GM23248 (cell line): ENCODE results near the gene DPP10. TPM values are rescaled to one million over a fixed set of nuclear protein-coding genes. Genes with fewer than 3 reads are reported as not detected.

Experiments used
- DNase-seq: peaks from one replicate; pipeline ENCODE4 v3.0.0-alpha.2; 2015
- H2AFZ ChIP-seq: fragments of 200-600 bp; sonication (generic); 2 replicates; pipeline ENCODE4 v1.6.1; 2016; ENCODE audit warnings: antibody characterized with exemption
- H3F3A ChIP-seq: fragments of 200-600 bp; sonication (generic); 2 replicates; pipeline ENCODE4 v1.6.1; 2016; ENCODE audit warnings: mild to moderate bottlenecking, antibody characterized with exemption, mixed run types; ENCODE audit not compliant: insufficient read depth
- H3K27ac ChIP-seq: fragments of 200-600 bp; sonication (generic); 2 replicates; pipeline ENCODE4 v1.5.1; 2016; ENCODE audit warnings: mild to moderate bottlenecking
- H3K27me3 ChIP-seq: fragments of 200-600 bp; sonication (generic); replicated peaks from 2 replicates; pipeline ENCODE4 v1.6.1; 2016; ENCODE audit warnings: mild to moderate bottlenecking; ENCODE audit not compliant: insufficient read depth
- H3K36me3 ChIP-seq: fragments of 200-600 bp; sonication (generic); 2 replicates; pipeline ENCODE4 v1.6.1; 2016; ENCODE audit warnings: low read depth, mild to moderate bottlenecking
- H3K4me1 ChIP-seq: fragments of 200-600 bp; sonication (generic); 2 replicates; pipeline ENCODE4 v1.6.1; 2016; ENCODE audit warnings: mild to moderate bottlenecking; ENCODE audit not compliant: insufficient read depth
- H3K4me2 ChIP-seq: fragments of 200-600 bp; sonication (generic); one replicate; pipeline ENCODE4 v1.6.1; 2016; ENCODE audit warnings: mild to moderate bottlenecking; ENCODE audit not compliant: unreplicated experiment
- H3K4me3 ChIP-seq: fragments of 200-600 bp; sonication (generic); 2 replicates; pipeline ENCODE4 v1.5.1; 2016; ENCODE audit warnings: mild to moderate bottlenecking
- H3K79me2 ChIP-seq: fragments of 200-600 bp; sonication (generic); 2 replicates; pipeline ENCODE4 v1.6.1; 2016; ENCODE audit warnings: mild to moderate bottlenecking; ENCODE audit not compliant: insufficient read depth
- H3K9ac ChIP-seq: fragments of 200-600 bp; sonication (generic); 2 replicates; pipeline ENCODE4 v1.6.1; 2016; ENCODE audit warnings: mild to moderate bottlenecking
- H3K9me2 ChIP-seq: fragments of 200-600 bp; sonication (generic); 2 replicates; pipeline ENCODE4 v1.6.1; 2016; ENCODE audit warnings: mixed run types, mild to moderate bottlenecking, moderate library complexity; ENCODE audit not compliant: insufficient read depth
- H3K9me3 ChIP-seq: fragments of 200-600 bp; sonication (generic); one replicate; pipeline ENCODE4 v1.6.1; 2017; ENCODE audit warnings: low read depth
- H4K20me1 ChIP-seq: fragments of 200-600 bp; sonication (generic); 2 replicates; pipeline ENCODE4 v1.6.0; 2016; ENCODE audit not compliant: insufficient read depth
- EZH2 ChIP-seq: fragments of 200-600 bp; sonication (generic); IDR thresholded peaks from 2 replicates; pipeline ENCODE4 v1.6.1; 2018; ENCODE audit warnings: antibody characterized with exemption, mild to moderate bottlenecking; ENCODE audit not compliant: insufficient read depth, poor library complexity, severe bottlenecking
- EZH2phosphoT487 ChIP-seq: fragments of 200-600 bp; sonication (generic); IDR thresholded peaks from 2 replicates; pipeline ENCODE4 v1.6.1; 2018; ENCODE audit warnings: antibody characterized with exemption, moderate library complexity, mild to moderate bottlenecking, low read depth; ENCODE audit not compliant: insufficient read depth
- WGBS, 2 experiments: methylation state at CpG; one replicate each; pipeline ENCODE4 v1.1.6; 2015 to 2017; ENCODE audit warnings: low lambda C conversion rate in 2 of 2, low coverage in 1 of 2; ENCODE audit errors: missing lambda C conversion rate in 2 of 2; 5-methylcytosine and 5-hydroxymethylcytosine counted together
- in situ Hi-C: fragments of 300-500 bp; cut with MboI; formaldehyde crosslinking; loops from 2 replicates; pipeline ENCODE4 v1.15.0; 2020
- polyA plus RNA-seq: library from polyadenylated mRNA; unstranded; fragments of >200 nt; fragmentation: Nextera tagmentation; extraction: Ambion mirVana; gene quantifications from 2 replicates; pipeline ENCODE4 v1.2.1, GENCODE V29; 2016
- total RNA-seq: library from RNA; depleted of rRNA; stranded (reverse); fragments of >200 nt; shearing (Covaris generic); gene quantifications from 2 replicates; pipeline ENCODE4 v1.2.3, GENCODE V29; 2014

Gene DPP10
- total and polyA plus RNA-seq, 2 experiments from 2014 or later = not detected

- TF ChIP-seq EZH2phosphoT487 (no peak), EZH2 (no peak)
- WGBS, 2 experiments = 12 to 18% methylated on average over 4 of the region's 4 CpGs
These were observed 1339.8 kb downstream of the DPP10 start for GRCh38 chr2:115782286-115782685.

GRCh38 chr2:115796078-115796477 lies 1353.6 kb downstream of the DPP10 start:
- no peaks in the 10 kb centered on the region for H3K27me3 ChIP-seq
- TF ChIP-seq EZH2phosphoT487 = no peak
- no peak for TF ChIP-seq EZH2
- H3K27ac ChIP-seq = no peak overlapping the region
- no peaks in the 10 kb centered on the region for H3F3A ChIP-seq
- no peaks in the 10 kb centered on the region for H3K79me2 ChIP-seq
- no peaks in the 10 kb centered on the region for H4K20me1 ChIP-seq
- no peak overlapping the region for H2AFZ ChIP-seq
- H3K4me1 ChIP-seq = no peaks in the 10 kb centered on the region
- DNase-seq = no peak
- H3K36me3 ChIP-seq = no peaks in the 10 kb centered on the region
- H3K9ac ChIP-seq = no peak overlapping the region
- in situ Hi-C loops = no loop called here
- 18 to 20% methylated on average over 3 of the region's 3 CpGs for WGBS, 2 experiments
- H3K9me3 ChIP-seq = no peaks in the 10 kb centered on the region
- H3K4me2 ChIP-seq = no peak overlapping the region
- no peak overlapping the region for H3K4me3 ChIP-seq
- H3K9me2 ChIP-seq = no peaks in the 10 kb centered on the region

More at GRCh38 chr2:115782286-115782685, 1339.8 kb downstream of the DPP10 start:
- Histone ChIP-seq H2AFZ (no peak overlapping the region), H3F3A (no peaks in the 10 kb centered on the region), H3K4me2 (no peak overlapping the region), H3K4me1 (no peaks in the 10 kb centered on the region), H3K36me3 (no peaks in the 10 kb centered on the region), H3K9ac (no peak overlapping the region), H3K9me2 (no peaks in the 10 kb centered on the region), H3K9me3 (no peaks in the 10 kb centered on the region), H3K27me3 (no peaks in the 10 kb centered on the region), H3K27ac (no peak overlapping the region), H3K4me3 (no peak overlapping the region), H4K20me1 (no peaks in the 10 kb centered on the region), H3K79me2 (no peaks in the 10 kb centered on the region)
- DNase-seq = no peak
- in situ Hi-C loops = no loop called here

- Histone ChIP-seq H3K36me3 (no peaks in the 10 kb centered on the region), H3K4me3 (no peak overlapping the region), H3K79me2 (no peaks in the 10 kb centered on the region), H3K27ac (no peak overlapping the region), H3K27me3 (no peaks in the 10 kb centered on the region), H4K20me1 (no peaks in the 10 kb centered on the region), H3K9me3 (peaks cover 4% of the 10 kb centered on the region), H3K4me2 (no peak overlapping the region), H3F3A (no peaks in the 10 kb centered on the region), H2AFZ (no peak overlapping the region), H3K4me1 (no peaks in the 10 kb centered on the region), H3K9ac (no peak overlapping the region), H3K9me2 (no peaks in the 10 kb centered on the region)
- DNase-seq = no peak
- in situ Hi-C loops = no loop called here
- 70 to 73% methylated on average over 3 of the region's 3 CpGs for WGBS, 2 experiments
- no peak for TF ChIP-seq EZH2
- no peak for TF ChIP-seq EZH2phosphoT487
These were observed 1364.8 kb downstream of the DPP10 start for GRCh38 chr2:115807276-115807675.

- H2AFZ ChIP-seq = no peak overlapping the region
- no peak overlapping the region for H3K4me3 ChIP-seq
- H3K79me2 ChIP-seq = no peaks in the 10 kb centered on the region
- no peak for TF ChIP-seq EZH2
- no peak for TF ChIP-seq EZH2phosphoT487
- in situ Hi-C loops = no loop called here
- no peak for DNase-seq
- H4K20me1 ChIP-seq = no peaks in the 10 kb centered on the region
- H3K9me2 ChIP-seq = no peaks in the 10 kb centered on the region
- H3K36me3 ChIP-seq = no peaks in the 10 kb centered on the region
- no peaks in the 10 kb centered on the region for H3F3A ChIP-seq
- H3K27me3 ChIP-seq = no peaks in the 10 kb centered on the region
- no peaks in the 10 kb centered on the region for H3K9me3 ChIP-seq
- H3K4me1 ChIP-seq = no peaks in the 10 kb centered on the region
- H3K4me2 ChIP-seq = no peak overlapping the region
- H3K9ac ChIP-seq = no peak overlapping the region
- H3K27ac ChIP-seq = no peak overlapping the region
- 7 to 27% methylated on average over 1 of the region's 1 CpG for WGBS, 2 experiments
These were observed 1383.5 kb downstream of the DPP10 start for GRCh38 chr2:115825912-115826311.

- no peaks in the 10 kb centered on the region for H3K4me1 ChIP-seq
- WGBS, 2 experiments = 20 to 21% methylated on average over 5 of the region's 5 CpGs
- H3K36me3 ChIP-seq = no peaks in the 10 kb centered on the region
- H3K79me2 ChIP-seq = no peaks in the 10 kb centered on the region
- no peaks in the 10 kb centered on the region for H3K9me2 ChIP-seq
- no peak for DNase-seq
- no peaks in the 10 kb centered on the region for H3F3A ChIP-seq
- no peak overlapping the region for H3K27ac ChIP-seq
- H3K4me2 ChIP-seq = no peak overlapping the region
- no peaks in the 10 kb centered on the region for H3K9me3 ChIP-seq
- H2AFZ ChIP-seq = no peak overlapping the region
- H3K4me3 ChIP-seq = no peak overlapping the region
- no peak for TF ChIP-seq EZH2phosphoT487
- no peak for TF ChIP-seq EZH2
- no peaks in the 10 kb centered on the region for H4K20me1 ChIP-seq
- H3K27me3 ChIP-seq = no peaks in the 10 kb centered on the region
- in situ Hi-C loops = no loop called here
- no peak overlapping the region for H3K9ac ChIP-seq
These were observed 1390.8 kb downstream of the DPP10 start for GRCh38 chr2:115833196-115833595.
